Ovary (tissue), 3 donors: ENCODE data around the gene AFAP1.

ENCODE experiments used
- CTCF ChIP-seq, 3 donors: fragments of 450-650 bp in 2 of 3; fragments of 200-600 bp in 1 of 3; IDR thresholded peaks; one replicate each; pipeline versions ENCODE4 v1.5.1 to v1.8.0; 2016 to 2022; ENCODE audit warnings: antibody characterized with exemption in 3 of 3, mild to moderate bottlenecking in 1 of 3
- EP300 ChIP-seq: sonication (generic); formaldehyde crosslinking; IDR thresholded peaks from one replicate; pipeline ENCODE4 v1.6.1; 2017; ENCODE audit warnings: antibody characterized with exemption
- POLR2A ChIP-seq: fragments of 450-650 bp; IDR thresholded peaks from one replicate; pipeline ENCODE4 v1.6.1; 2017; ENCODE audit warnings: antibody characterized with exemption, mild to moderate bottlenecking, moderate library complexity
- donor health status: DM: no; HTN: no; CAD: no.

- no peak for TF ChIP-seq CTCF (IDR thresholded peaks at IDR 0.05)
- TF ChIP-seq POLR2A = no peak
- no peak for TF ChIP-seq EP300
These were observed 22.0 kb downstream of the AFAP1 start for GRCh38 chr4:7917669-7918068.
